Iris pigment epithelial cell (primary cell): Measurements from ENCODE around the gene KNDC1.
"Not testable (repeated sequence)": the region's sequence is repeated elsewhere in the genome, so short reads cannot be mapped to it uniquely, and the experiment has no call there.

Experiments
- DNase-seq: peaks from one replicate; pipeline ENCODE4 v3.0.0-alpha.2; 2011; ENCODE audit warnings: low read depth

Gene KNDC1

GRCh38 chr10:133161486-133162109 lies 1.6 kb downstream of the KNDC1 start:
- no peak for DNase-seq

- no peak for DNase-seq
These were observed 2.3 kb downstream of the KNDC1 start for GRCh38 chr10:133162178-133162909.

- no peak for DNase-seq
These were observed 3.2 kb downstream of the KNDC1 start for GRCh38 chr10:133162910-133163856.

GRCh38 chr10:133163889-133164815 lies 4.1 kb downstream of the KNDC1 start:
- DNase-seq: no peak

GRCh38 chr10:133164816-133165555 lies 5.0 kb downstream of the KNDC1 start:
- no peak for DNase-seq

- no peak for DNase-seq
These were observed 5.8 kb downstream of the KNDC1 start for GRCh38 chr10:133165556-133166503.

- no peak for DNase-seq
These were observed 6.4 kb downstream of the KNDC1 start for GRCh38 chr10:133166504-133166827.

- DNase-seq: no peak
These were observed 7.0 kb downstream of the KNDC1 start for GRCh38 chr10:133166828-133167692.

- no peak for DNase-seq
These were observed 7.9 kb downstream of the KNDC1 start for GRCh38 chr10:133167693-133168616.

- DNase-seq: no peak
These were observed 8.6 kb downstream of the KNDC1 start for GRCh38 chr10:133168617-133169031.

- DNase-seq: no peak
These were observed 9.3 kb downstream of the KNDC1 start for GRCh38 chr10:133169173-133169947.

GRCh38 chr10:133170092-133170491 lies 10.1 kb downstream of the KNDC1 start:
- DNase-seq: no peak

- no peak for DNase-seq
These were observed 14.0 kb downstream of the KNDC1 start for GRCh38 chr10:133173860-133174640.

- no peak for DNase-seq
These were observed 14.8 kb downstream of the KNDC1 start for GRCh38 chr10:133174689-133175263.

- DNase-seq: not testable (repeated sequence)
These were observed 15.6 kb downstream of the KNDC1 start for GRCh38 chr10:133175624-133176023.

GRCh38 chr10:133176546-133176945 lies 16.5 kb downstream of the KNDC1 start:
- DNase-seq: no peak
